ENCODE measurements around the gene HPS1.
A peak's percentile ranks its signal among the peaks of the same experiment; 100 is the strongest.

HPS1 gene

GRCh38 chr10:98463976-98464754 is 17.4 kb upstream of the HPS1 start:
- no peak for DNase-seq (ENCODE audit: low read depth in 2 of 2)

- DNase-seq (ENCODE audit: low read depth in 2 of 2), result no peak
Observed at GRCh38 chr10:98463016-98463415, 16.3 kb upstream of the HPS1 start.

GRCh38 chr10:98461500-98461842 is 14.7 kb upstream of the HPS1 start:
- DNase-seq (ENCODE audit: low read depth in 2 of 2), result no peak

GRCh38 chr10:98460837-98461499 is 14.2 kb upstream of the HPS1 start:
- peak; percentile 75 to 76 for DNase-seq (ENCODE audit: low read depth in 2 of 2)

- no peak for DNase-seq (ENCODE audit: low read depth in 2 of 2)
Observed at GRCh38 chr10:98458809-98459784, 12.4 kb upstream of the HPS1 start.

GRCh38 chr10:98457721-98458120 is 11.0 kb upstream of the HPS1 start:
- no peak for DNase-seq (ENCODE audit: low read depth in 2 of 2)

GRCh38 chr10:98456686-98457482 is 10.1 kb upstream of the HPS1 start:
- DNase-seq (ENCODE audit: low read depth in 2 of 2), result no peak

- no peak for DNase-seq (ENCODE audit: low read depth in 2 of 2)
Observed at GRCh38 chr10:98456043-98456570, 9.4 kb upstream of the HPS1 start.

- DNase-seq (ENCODE audit: low read depth in 2 of 2), result no peak
Observed at GRCh38 chr10:98453729-98454128, 7.0 kb upstream of the HPS1 start.

- no peak for DNase-seq (ENCODE audit: low read depth in 2 of 2)
Observed at GRCh38 chr10:98450618-98451017, 3.9 kb upstream of the HPS1 start.

GRCh38 chr10:98449287-98449686 is 2.6 kb upstream of the HPS1 start:
- DNase-seq (ENCODE audit: low read depth in 2 of 2), result no peak

GRCh38 chr10:98446151-98446660 is 529 bp downstream of the HPS1 start:
- DNase-seq (ENCODE audit: low read depth in 2 of 2), result no peak

- DNase-seq (ENCODE audit: low read depth in 2 of 2), result no peak
Observed at GRCh38 chr10:98445200-98445812, 1.4 kb downstream of the HPS1 start.

GRCh38 chr10:98444314-98445006 is 2.3 kb downstream of the HPS1 start:
- DNase-seq (ENCODE audit: low read depth in 2 of 2), result no peak

GRCh38 chr10:98438715-98439114 is 8.0 kb downstream of the HPS1 start:
- DNase-seq (ENCODE audit: low read depth in 2 of 2), result no peak

- DNase-seq (ENCODE audit: low read depth in 2 of 2), result no peak
Observed at GRCh38 chr10:98436704-98437103, 10.0 kb downstream of the HPS1 start.

- DNase-seq (ENCODE audit: low read depth in 2 of 2), result no peak
Observed at GRCh38 chr10:98435178-98435577, 11.6 kb downstream of the HPS1 start.

- DNase-seq (ENCODE audit: low read depth in 2 of 2), result no peak
Observed at GRCh38 chr10:98433881-98434732, 12.6 kb downstream of the HPS1 start.

GRCh38 chr10:98433371-98433770 is 13.4 kb downstream of the HPS1 start:
- DNase-seq (ENCODE audit: low read depth in 2 of 2), result no peak

Data from fibroblast of skin of left biceps (primary cell).